ENCODE results near the gene PCYOX1L.

PCYOX1L gene

DNA sequence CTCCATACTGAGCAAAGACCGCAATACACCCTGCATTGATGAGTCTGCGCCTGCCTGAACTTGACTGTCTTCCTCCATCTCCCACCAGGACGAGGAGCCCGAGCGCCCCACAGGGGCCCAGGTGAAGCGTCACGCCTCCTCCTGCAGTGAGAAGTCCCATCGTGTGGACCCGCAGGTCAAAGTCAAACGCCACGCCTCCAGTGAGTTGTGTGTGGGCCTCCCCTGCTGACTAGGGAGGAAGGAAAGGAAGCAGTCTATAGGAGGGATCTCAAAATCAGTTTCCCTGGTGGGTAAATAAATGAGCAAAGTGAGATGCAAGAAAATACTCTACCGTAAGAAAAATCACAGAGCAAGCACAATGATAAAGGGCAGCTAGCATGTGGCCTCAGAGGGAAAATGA is 35.3 kb upstream of the PCYOX1L start:
- Histone ChIP-seq H3K9me3 (replicated peaks; ENCODE audit: low read length) (no peaks in the 10 kb centered on the region), H3K4me1 (ENCODE audit: control insufficient read depth, insufficient read depth, low read length) (peaks cover 25% of the 10 kb centered on the region), H3K4me2 (ENCODE audit: low read length) (no peak overlapping the region), H3K36me3 (ENCODE audit: insufficient read depth, low read length) (no peaks in the 10 kb centered on the region), H3K9ac (ENCODE audit: low read depth, low read length) (no peak overlapping the region), H3K4me3 (ENCODE audit: low read length) (no peak overlapping the region), H3K27me3 (ENCODE audit: control insufficient read depth, insufficient read depth, low read length) (no peaks in the 10 kb centered on the region)

DNA sequence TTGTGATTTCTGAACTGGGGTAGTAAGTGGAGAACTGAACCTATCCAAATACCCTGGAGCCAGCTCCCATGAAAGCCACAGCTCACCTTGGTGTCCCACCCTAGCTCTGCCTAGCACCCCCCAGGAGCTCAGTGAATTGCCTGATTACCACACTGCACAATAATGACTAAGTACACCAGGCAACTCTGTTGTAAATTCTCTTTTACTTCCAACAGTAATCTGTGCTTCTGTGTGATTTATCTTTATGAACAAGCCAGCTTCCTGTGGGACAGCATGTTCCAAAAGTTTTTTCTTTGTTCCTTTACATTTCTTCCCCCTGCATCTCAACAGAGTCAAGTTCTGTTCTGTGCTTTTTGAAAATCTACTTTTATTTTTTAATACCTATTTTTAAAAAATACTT is 34.6 kb upstream of the PCYOX1L start:
- no peaks in the 10 kb centered on the region for H3K27me3 ChIP-seq (ENCODE audit: control insufficient read depth, insufficient read depth, low read length)
- peak overlapping the region; percentile 38 for H3K9ac ChIP-seq (ENCODE audit: low read depth, low read length)
- no peaks in the 10 kb centered on the region for H3K36me3 ChIP-seq (ENCODE audit: insufficient read depth, low read length)
- H3K4me2 ChIP-seq (ENCODE audit: low read length): no peak overlapping the region
- peaks cover 25% of the 10 kb centered on the region for H3K4me1 ChIP-seq (ENCODE audit: control insufficient read depth, insufficient read depth, low read length)
- H3K4me3 ChIP-seq (ENCODE audit: low read length): no peak overlapping the region
- no peaks in the 10 kb centered on the region for H3K9me3 ChIP-seq (replicated peaks; ENCODE audit: low read length)

DNA sequence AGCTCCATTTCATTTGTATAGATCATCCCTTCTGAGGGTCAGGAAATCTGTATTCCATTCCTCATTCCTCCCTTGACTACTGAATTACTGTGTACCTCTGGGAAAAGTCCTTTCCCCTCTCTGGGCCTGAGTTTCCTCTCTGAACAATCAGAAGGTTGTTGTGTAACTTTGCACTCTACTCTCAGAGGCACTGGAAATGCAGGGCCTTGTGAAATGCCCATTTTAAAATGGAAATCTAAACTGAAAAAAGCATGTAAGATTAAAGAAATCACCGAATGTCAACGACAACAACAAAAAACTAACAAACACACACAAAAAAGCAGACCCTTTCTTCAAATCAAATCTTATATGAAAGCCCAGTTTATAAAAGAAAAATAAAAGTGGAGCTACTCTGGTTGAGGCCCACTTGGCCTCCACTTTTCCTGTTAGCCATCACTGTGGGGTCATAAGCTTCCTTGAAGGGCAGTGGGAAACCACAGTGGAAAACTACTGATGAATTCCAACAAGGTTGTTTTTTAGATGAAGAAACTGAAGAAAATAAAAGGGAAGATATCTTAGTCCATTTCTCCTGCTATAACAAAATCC is 34.1 kb upstream of the PCYOX1L start:
- Histone ChIP-seq H3K4me2 (ENCODE audit: low read length) (no peak overlapping the region), H3K9me3 (replicated peaks; ENCODE audit: low read length) (no peaks in the 10 kb centered on the region), H3K36me3 (ENCODE audit: insufficient read depth, low read length) (no peaks in the 10 kb centered on the region), H3K27me3 (ENCODE audit: control insufficient read depth, insufficient read depth, low read length) (no peaks in the 10 kb centered on the region), H3K4me3 (ENCODE audit: low read length) (no peak overlapping the region), H3K9ac (ENCODE audit: low read depth, low read length) (peak overlapping the region; percentile 38), H3K4me1 (ENCODE audit: control insufficient read depth, insufficient read depth, low read length) (peaks cover 25% of the 10 kb centered on the region)

DNA sequence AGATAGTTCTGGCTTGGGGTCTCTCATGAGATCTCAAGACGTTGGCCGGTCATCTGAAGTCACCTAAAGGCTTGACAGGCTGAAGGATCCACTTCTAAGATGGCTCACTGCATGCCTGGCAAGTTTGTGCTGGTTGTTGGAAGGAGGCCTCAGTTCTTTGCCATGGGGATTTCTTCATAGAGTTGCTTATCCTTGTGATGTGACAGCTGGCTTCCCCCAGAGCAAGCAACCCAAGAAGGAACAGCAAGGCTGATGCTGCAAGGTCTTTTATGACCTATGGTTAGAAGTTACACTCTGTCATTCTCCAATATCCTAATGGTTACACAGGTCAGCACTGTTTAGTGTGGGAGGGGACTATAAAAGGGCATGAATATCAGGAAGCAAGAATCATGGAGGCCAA is 33.2 kb upstream of the PCYOX1L start:
- Histone ChIP-seq H3K9me3 (replicated peaks; ENCODE audit: low read length) (no peaks in the 10 kb centered on the region), H3K9ac (ENCODE audit: low read depth, low read length) (no peak overlapping the region), H3K4me2 (ENCODE audit: low read length) (no peak overlapping the region), H3K4me3 (ENCODE audit: low read length) (no peak overlapping the region), H3K36me3 (ENCODE audit: insufficient read depth, low read length) (no peaks in the 10 kb centered on the region), H3K4me1 (ENCODE audit: control insufficient read depth, insufficient read depth, low read length) (peaks cover 25% of the 10 kb centered on the region), H3K27me3 (ENCODE audit: control insufficient read depth, insufficient read depth, low read length) (no peaks in the 10 kb centered on the region)

DNA sequence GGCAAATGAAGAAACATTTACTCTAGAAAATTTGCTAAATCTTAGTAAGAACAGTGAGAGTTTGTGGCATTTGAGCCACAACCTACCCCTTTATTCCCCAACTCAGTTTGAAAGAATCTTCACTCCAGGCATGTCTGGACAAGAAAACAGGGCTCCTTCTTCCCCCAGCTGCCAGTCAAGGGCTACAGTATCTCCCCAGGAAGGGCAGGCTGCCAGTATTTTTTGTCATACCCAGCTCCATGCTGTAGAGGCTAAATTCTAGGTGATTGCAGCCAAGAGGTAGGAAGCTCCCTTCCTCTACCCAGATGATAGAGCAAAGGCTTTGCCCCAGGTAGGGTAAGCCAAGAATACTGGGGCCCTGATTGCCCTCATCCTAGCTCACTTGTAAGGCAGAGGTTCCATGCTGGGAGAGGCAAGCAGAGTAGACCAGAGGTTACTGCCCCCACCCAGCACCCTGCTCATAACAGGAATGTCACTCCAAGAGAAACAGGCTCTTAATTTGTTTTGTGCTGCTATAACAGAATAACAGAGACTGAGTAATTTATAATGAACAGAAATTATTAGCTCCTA is 32.6 kb upstream of the PCYOX1L start:
- H3K9ac ChIP-seq (ENCODE audit: low read depth, low read length): no peak overlapping the region
- H3K36me3 ChIP-seq (ENCODE audit: insufficient read depth, low read length): no peaks in the 10 kb centered on the region
- no peaks in the 10 kb centered on the region for H3K27me3 ChIP-seq (ENCODE audit: control insufficient read depth, insufficient read depth, low read length)
- H3K4me3 ChIP-seq (ENCODE audit: low read length): no peak overlapping the region
- no peak overlapping the region for H3K4me2 ChIP-seq (ENCODE audit: low read length)
- H3K4me1 ChIP-seq (ENCODE audit: control insufficient read depth, insufficient read depth, low read length): peaks cover 24% of the 10 kb centered on the region
- no peaks in the 10 kb centered on the region for H3K9me3 ChIP-seq (replicated peaks; ENCODE audit: low read length)

DNA sequence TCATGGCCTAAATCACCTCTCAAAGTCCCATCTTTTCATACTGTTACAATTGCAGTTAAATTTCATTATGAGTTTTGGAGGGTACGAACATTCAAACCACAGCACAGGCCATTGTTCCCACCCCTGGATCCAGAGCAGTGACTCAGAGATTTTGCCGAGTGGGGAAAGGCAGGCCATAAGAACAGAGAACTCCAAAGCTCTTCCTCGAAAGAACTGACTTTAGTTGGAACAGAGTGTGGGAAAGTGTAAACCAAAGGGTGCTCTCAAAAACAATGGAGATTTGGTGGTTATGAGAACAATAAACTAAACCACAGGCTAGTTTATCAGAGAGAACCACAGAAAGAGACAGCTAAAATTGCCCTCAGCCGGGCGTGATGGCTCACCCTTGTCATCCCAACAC is 32.0 kb upstream of the PCYOX1L start:
- no peaks in the 10 kb centered on the region for H3K36me3 ChIP-seq (ENCODE audit: insufficient read depth, low read length)
- no peak overlapping the region for H3K4me2 ChIP-seq (ENCODE audit: low read length)
- H3K9me3 ChIP-seq (replicated peaks; ENCODE audit: low read length): no peaks in the 10 kb centered on the region
- no peak overlapping the region for H3K4me3 ChIP-seq (ENCODE audit: low read length)
- H3K4me1 ChIP-seq (ENCODE audit: control insufficient read depth, insufficient read depth, low read length): peaks cover 18% of the 10 kb centered on the region
- H3K27me3 ChIP-seq (ENCODE audit: control insufficient read depth, insufficient read depth, low read length): no peaks in the 10 kb centered on the region
- H3K9ac ChIP-seq (ENCODE audit: low read depth, low read length): no peak overlapping the region

DNA sequence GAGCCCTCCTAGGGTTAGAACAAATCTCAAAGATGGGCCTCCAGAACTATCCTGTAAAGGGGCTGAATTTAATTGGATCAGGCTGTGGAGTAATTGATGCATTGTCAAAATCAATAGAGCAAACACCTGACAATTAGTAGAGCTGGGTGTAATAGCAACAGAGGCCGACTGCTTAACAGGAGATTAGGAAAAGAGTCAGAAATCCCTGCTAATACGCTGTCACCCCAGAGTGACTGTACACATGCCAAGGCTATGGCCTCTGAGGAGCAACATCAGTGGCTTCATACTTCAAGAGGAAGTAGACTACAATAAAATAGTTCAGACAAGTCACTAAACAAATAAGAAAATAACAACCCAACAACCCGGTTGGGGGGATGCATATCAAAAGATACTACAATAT is 31.2 kb upstream of the PCYOX1L start:
- Histone ChIP-seq H3K27me3 (ENCODE audit: control insufficient read depth, insufficient read depth, low read length) (no peaks in the 10 kb centered on the region), H3K4me1 (ENCODE audit: control insufficient read depth, insufficient read depth, low read length) (peaks cover 12% of the 10 kb centered on the region), H3K36me3 (ENCODE audit: insufficient read depth, low read length) (no peaks in the 10 kb centered on the region), H3K4me2 (ENCODE audit: low read length) (no peak overlapping the region), H3K9ac (ENCODE audit: low read depth, low read length) (no peak overlapping the region), H3K4me3 (ENCODE audit: low read length) (no peak overlapping the region), H3K9me3 (replicated peaks; ENCODE audit: low read length) (no peaks in the 10 kb centered on the region)

DNA sequence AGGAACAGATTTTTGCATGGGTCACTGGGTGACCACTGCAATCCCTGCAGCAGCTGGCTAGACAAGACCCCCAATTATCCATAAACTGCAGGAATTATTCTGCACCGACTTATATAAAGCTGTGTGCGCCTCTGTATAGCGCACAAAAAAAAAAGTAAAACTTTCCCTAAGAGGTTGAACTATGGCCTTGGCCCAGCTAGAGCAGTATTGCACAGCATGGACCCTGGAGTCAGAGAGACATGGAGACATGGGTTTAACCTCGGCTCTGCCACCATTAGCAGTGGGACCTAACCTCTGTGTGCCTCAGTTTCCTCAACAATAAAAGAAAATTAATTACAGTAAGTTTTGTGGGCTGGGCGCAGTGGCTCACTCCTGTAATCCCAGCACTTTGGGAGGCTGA is 29.7 kb upstream of the PCYOX1L start:
- no peaks in the 10 kb centered on the region for H3K36me3 ChIP-seq (ENCODE audit: insufficient read depth, low read length)
- H3K4me1 ChIP-seq (ENCODE audit: control insufficient read depth, insufficient read depth, low read length): peaks cover 13% of the 10 kb centered on the region
- H3K27me3 ChIP-seq (ENCODE audit: control insufficient read depth, insufficient read depth, low read length): no peaks in the 10 kb centered on the region
- H3K4me2 ChIP-seq (ENCODE audit: low read length): no peak overlapping the region
- no peak overlapping the region for H3K4me3 ChIP-seq (ENCODE audit: low read length)
- no peaks in the 10 kb centered on the region for H3K9me3 ChIP-seq (replicated peaks; ENCODE audit: low read length)
- H3K9ac ChIP-seq (ENCODE audit: low read depth, low read length): no peak overlapping the region

DNA sequence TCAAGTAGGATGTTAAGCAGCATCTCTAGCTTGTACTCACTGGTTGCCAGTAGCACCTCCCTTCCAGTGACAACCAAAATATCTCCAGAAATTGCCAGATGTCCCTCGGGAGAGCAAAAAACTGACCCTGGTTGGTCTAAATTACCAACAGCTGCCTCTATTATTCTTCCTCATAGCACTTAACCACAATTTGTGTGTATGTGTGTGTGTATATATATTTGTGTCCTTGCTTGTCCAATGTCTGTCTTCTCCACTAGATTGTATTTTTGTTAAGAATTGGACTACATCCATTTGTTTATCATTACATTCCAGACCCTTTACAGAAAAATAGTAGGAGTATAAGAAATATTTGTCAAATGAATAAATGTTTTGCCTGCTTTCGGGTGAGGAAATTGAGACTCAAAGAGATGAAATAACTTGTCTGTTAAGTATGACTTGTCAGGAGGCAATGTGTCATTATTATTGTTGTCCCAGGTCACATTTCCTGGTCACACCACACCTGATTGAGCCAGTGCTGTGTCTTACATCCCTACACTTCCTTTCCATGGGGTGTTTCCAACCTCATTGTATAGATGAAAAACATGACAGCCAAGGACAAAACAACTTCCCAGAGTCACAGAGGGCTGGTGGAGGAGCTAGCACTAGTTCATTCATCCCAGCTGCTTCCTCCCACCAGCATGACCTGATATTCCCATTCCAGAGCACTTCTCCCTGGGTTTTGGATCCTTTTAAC is 24.0 kb upstream of the PCYOX1L start:
- H3K4me2 ChIP-seq (ENCODE audit: low read length): peak overlapping the region; percentile 13
- H3K9ac ChIP-seq (ENCODE audit: low read depth, low read length): peak overlapping the region; percentile 8
- peaks cover 34% of the 10 kb centered on the region for H3K4me1 ChIP-seq (ENCODE audit: control insufficient read depth, insufficient read depth, low read length)
- no peak overlapping the region for H3K4me3 ChIP-seq (ENCODE audit: low read length)
- H3K27me3 ChIP-seq (ENCODE audit: control insufficient read depth, insufficient read depth, low read length): no peaks in the 10 kb centered on the region
- no peaks in the 10 kb centered on the region for H3K36me3 ChIP-seq (ENCODE audit: insufficient read depth, low read length)
- H3K9me3 ChIP-seq (replicated peaks; ENCODE audit: low read length): no peaks in the 10 kb centered on the region

DNA sequence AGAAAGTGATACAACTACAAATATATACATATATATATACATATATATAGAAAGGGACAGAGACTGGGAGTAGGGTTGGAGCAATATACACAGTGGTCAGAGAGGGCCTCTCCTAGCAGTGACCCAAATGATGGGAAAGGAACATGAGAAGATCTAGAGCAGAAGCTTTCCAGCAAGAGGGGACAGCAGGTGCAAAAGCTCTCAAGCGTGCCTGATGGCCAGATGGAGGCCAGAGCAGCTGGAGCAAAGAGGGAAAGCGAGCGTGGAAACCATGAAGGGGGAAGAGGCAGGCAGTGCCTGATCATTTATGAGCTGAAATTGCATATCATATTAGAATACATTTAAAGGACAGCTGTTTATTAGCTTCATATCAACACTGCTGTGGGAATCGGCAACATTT is 20.1 kb upstream of the PCYOX1L start:
- Histone ChIP-seq H3K4me2 (ENCODE audit: low read length) (no peak overlapping the region), H3K4me1 (ENCODE audit: control insufficient read depth, insufficient read depth, low read length) (peaks cover 34% of the 10 kb centered on the region), H3K27me3 (ENCODE audit: control insufficient read depth, insufficient read depth, low read length) (no peaks in the 10 kb centered on the region), H3K4me3 (ENCODE audit: low read length) (no peak overlapping the region), H3K9ac (ENCODE audit: low read depth, low read length) (no peak overlapping the region), H3K9me3 (replicated peaks; ENCODE audit: low read length) (no peaks in the 10 kb centered on the region), H3K36me3 (ENCODE audit: insufficient read depth, low read length) (no peaks in the 10 kb centered on the region)

DNA sequence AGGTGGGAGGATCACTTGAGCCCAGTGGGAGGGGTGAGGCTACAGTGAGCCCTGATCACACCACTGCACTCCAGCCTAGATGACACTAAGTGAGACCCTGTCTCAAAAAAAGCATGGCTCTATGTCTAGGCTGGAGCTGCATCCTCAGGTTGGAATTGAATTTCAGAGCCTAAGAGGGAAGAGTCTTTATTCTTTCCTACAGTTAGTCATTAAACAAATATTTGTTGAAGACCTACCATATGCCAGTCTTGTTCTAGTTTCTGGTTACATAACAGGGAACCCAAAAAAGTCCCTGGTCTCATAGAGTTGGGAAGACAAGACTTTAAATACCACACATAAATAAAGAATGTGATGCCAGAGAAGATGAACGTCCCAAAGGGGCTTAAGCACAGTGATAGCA is 19.5 kb upstream of the PCYOX1L start:
- H3K36me3 ChIP-seq (ENCODE audit: insufficient read depth, low read length): no peaks in the 10 kb centered on the region
- H3K4me2 ChIP-seq (ENCODE audit: low read length): peak overlapping the region; percentile 10
- peaks cover 28% of the 10 kb centered on the region for H3K4me1 ChIP-seq (ENCODE audit: control insufficient read depth, insufficient read depth, low read length)

DNA sequence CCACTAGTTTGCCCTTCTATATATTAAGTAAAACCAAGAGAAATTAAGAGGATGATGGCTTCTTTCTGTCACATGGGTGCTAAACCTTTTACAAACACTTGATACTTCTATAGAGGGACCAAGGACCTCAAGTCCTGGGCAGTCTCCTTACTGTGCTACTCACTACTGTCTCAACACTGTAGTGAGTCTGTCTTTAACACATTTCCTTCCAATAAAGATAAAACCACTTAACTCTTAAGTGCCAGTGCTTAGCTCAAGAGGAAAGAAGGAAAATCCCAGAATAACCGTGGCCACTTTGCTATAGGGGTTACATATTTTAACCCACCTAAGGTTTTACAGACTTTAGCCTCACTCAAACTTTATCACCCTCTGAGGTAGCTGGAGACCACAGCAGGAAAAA is 16.9 kb upstream of the PCYOX1L start:
- Histone ChIP-seq H3K4me2 (ENCODE audit: low read length) (no peak overlapping the region), H3K4me1 (ENCODE audit: control insufficient read depth, insufficient read depth, low read length) (peaks cover 12% of the 10 kb centered on the region), H3K27me3 (ENCODE audit: control insufficient read depth, insufficient read depth, low read length) (no peaks in the 10 kb centered on the region), H3K9me3 (replicated peaks; ENCODE audit: low read length) (no peaks in the 10 kb centered on the region), H3K36me3 (ENCODE audit: insufficient read depth, low read length) (no peaks in the 10 kb centered on the region), H3K4me3 (ENCODE audit: low read length) (no peak overlapping the region), H3K9ac (ENCODE audit: low read depth, low read length) (no peak overlapping the region)

More for the DNA sequence above, 19.5 kb upstream of the PCYOX1L start:
- H3K9me3 ChIP-seq (replicated peaks; ENCODE audit: low read length): no peaks in the 10 kb centered on the region
- no peaks in the 10 kb centered on the region for H3K27me3 ChIP-seq (ENCODE audit: control insufficient read depth, insufficient read depth, low read length)
- H3K4me3 ChIP-seq (ENCODE audit: low read length): no peak overlapping the region
- no peak overlapping the region for H3K9ac ChIP-seq (ENCODE audit: low read depth, low read length)

All from skeletal muscle satellite cell (primary cell).